Vagina (tissue), 2 donors: ENCODE measurements around the gene INHBB. TPM values are rescaled to one million over a fixed set of nuclear protein-coding genes. Genes with fewer than 3 reads are reported as not detected.

Experiments used
- DNase-seq, 2 donors: peaks; one replicate each; pipeline ENCODE4 v3.0.0-alpha.2; 2017; ENCODE audit errors: extremely low spot score in 2 of 2
- H3K27ac ChIP-seq: fragments of 200-600 bp; sonication (generic); one replicate; pipeline ENCODE4 v1.5.1; 2019
- H3K27me3 ChIP-seq: fragments of 200-600 bp; sonication (generic); one replicate; pipeline ENCODE4 v1.5.1; 2019
- H3K36me3 ChIP-seq, 2 donors: fragments of 200-600 bp; sonication (generic); one replicate each; pipeline ENCODE4 v1.5.1; 2017 to 2019
- H3K4me1 ChIP-seq: fragments of 200-600 bp; sonication (generic); one replicate; pipeline ENCODE4 v1.5.1; 2019
- H3K4me3 ChIP-seq, 2 donors: fragments of 200-600 bp; sonication (generic); 1 replicate in 1 of 2; 2 replicates in 1 of 2; pipeline ENCODE4 v1.5.1; 2016 to 2019
- H3K9me3 ChIP-seq: fragments of 200-600 bp; sonication (generic); one replicate; pipeline ENCODE4 v1.5.1; 2019
- POLR2A ChIP-seq, 2 donors: fragments of 450-650 bp; IDR thresholded peaks; one replicate each; pipeline ENCODE4 v1.6.1; 2017; ENCODE audit warnings: antibody characterized with exemption in 2 of 2, mild to moderate bottlenecking in 2 of 2, moderate library complexity in 2 of 2
- POLR2AphosphoS5 ChIP-seq, 2 donors: sonication (generic); formaldehyde crosslinking; IDR thresholded peaks; one replicate each; pipeline ENCODE4 v1.9.0; 2017; ENCODE audit warnings: antibody characterized with exemption in 2 of 2, mild to moderate bottlenecking in 2 of 2, low read depth in 1 of 2; ENCODE audit not compliant: insufficient read depth in 1 of 2
- intact Hi-C: fragments of 100-400 bp; cut with DNase I; formaldehyde crosslinking; loops from one replicate; pipeline ENCODE4 v1.15.1; 2023
- total RNA-seq: library from RNA; depleted of rRNA; stranded (reverse); fragments of >200 nt; gene quantifications from one replicate; pipeline ENCODE4 v1.2.3, GENCODE V29; 2016
- TF ChIP-seq, protein P1 (sequence below), 3 experiments: fragments of 450-650 bp in 2 of 3; fragments of 200-600 bp in 1 of 3; sonication (generic) in 1 of 3; IDR thresholded peaks; one replicate each; pipeline ENCODE4 v1.5.1; 2017 to 2019; ENCODE audit warnings: antibody characterized with exemption in 3 of 3, mild to moderate bottlenecking in 2 of 3, moderate library complexity in 2 of 3

INHBB gene
- total RNA-seq, 1 donor from 2014 or later = 19.4 TPM

- no peak for DNase-seq
- peaks cover 4% of the 10 kb centered on the region for H3K4me1 ChIP-seq
- TF ChIP-seq POLR2AphosphoS5 (IDR thresholded peaks at IDR 0.05; ENCODE audit: insufficient read depth in 1 of 2, low read depth in 1 of 2) (no peak), POLR2A (IDR thresholded peaks at IDR 0.05) (no peak)
- TF ChIP-seq, protein P1, sequence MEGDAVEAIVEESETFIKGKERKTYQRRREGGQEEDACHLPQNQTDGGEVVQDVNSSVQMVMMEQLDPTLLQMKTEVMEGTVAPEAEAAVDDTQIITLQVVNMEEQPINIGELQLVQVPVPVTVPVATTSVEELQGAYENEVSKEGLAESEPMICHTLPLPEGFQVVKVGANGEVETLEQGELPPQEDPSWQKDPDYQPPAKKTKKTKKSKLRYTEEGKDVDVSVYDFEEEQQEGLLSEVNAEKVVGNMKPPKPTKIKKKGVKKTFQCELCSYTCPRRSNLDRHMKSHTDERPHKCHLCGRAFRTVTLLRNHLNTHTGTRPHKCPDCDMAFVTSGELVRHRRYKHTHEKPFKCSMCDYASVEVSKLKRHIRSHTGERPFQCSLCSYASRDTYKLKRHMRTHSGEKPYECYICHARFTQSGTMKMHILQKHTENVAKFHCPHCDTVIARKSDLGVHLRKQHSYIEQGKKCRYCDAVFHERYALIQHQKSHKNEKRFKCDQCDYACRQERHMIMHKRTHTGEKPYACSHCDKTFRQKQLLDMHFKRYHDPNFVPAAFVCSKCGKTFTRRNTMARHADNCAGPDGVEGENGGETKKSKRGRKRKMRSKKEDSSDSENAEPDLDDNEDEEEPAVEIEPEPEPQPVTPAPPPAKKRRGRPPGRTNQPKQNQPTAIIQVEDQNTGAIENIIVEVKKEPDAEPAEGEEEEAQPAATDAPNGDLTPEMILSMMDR (IDR thresholded peaks at IDR 0.05) = no peak
- intact Hi-C loops = no loop called here
- no peaks in the 10 kb centered on the region for H3K36me3 ChIP-seq
- no peak overlapping the region for H3K4me3 ChIP-seq
- no peak overlapping the region for H3K27ac ChIP-seq
- no peaks in the 10 kb centered on the region for H3K9me3 ChIP-seq
- H3K27me3 ChIP-seq = no peaks in the 10 kb centered on the region
Observed at GRCh38 chr2:120391911-120392665, 46.2 kb downstream of the INHBB start.

- Histone ChIP-seq H3K4me1 (peaks cover 4% of the 10 kb centered on the region), H3K27me3 (no peaks in the 10 kb centered on the region), H3K27ac (no peak overlapping the region), H3K36me3 (no peaks in the 10 kb centered on the region), H3K4me3 (no peak overlapping the region), H3K9me3 (no peaks in the 10 kb centered on the region)
- TF ChIP-seq, protein P1 (IDR thresholded peaks at IDR 0.05) = no peak
- no peak for TF ChIP-seq POLR2A (IDR thresholded peaks at IDR 0.05)
- no peak for TF ChIP-seq POLR2AphosphoS5 (IDR thresholded peaks at IDR 0.05; ENCODE audit: insufficient read depth in 1 of 2, low read depth in 1 of 2)
- no peak for DNase-seq
- intact Hi-C loops = no loop called here
Observed at GRCh38 chr2:120392923-120393322, 47.0 kb downstream of the INHBB start.

DNA sequence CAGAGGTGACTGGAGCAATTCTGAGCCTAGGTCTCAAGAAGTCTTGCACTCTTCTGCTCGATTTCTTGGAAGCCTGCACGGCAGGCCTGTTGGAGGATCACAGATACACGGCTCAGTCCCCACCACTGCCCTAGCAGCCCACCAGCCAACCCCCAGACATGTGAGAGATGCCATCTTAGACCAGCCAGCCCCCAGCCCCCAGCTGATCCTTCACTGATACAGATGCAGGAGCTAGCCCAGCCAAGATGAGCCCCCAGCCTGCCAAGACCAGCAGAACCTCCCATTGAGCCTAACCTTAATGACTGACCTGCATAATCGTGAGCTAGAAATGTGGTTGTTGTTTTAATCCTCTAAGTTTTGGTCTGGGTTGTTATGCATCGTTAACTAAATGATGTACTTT is 47.5 kb downstream of the INHBB start:
- H3K4me1 ChIP-seq = peaks cover 4% of the 10 kb centered on the region
- H3K27me3 ChIP-seq = no peaks in the 10 kb centered on the region
- TF ChIP-seq POLR2AphosphoS5 (IDR thresholded peaks at IDR 0.05; ENCODE audit: insufficient read depth in 1 of 2, low read depth in 1 of 2) (no peak), POLR2A (IDR thresholded peaks at IDR 0.05) (no peak)
- TF ChIP-seq, protein P1 (IDR thresholded peaks at IDR 0.05) = no peak
- no peak overlapping the region for H3K27ac ChIP-seq
- no peak overlapping the region for H3K4me3 ChIP-seq
- intact Hi-C loops = no loop called here
- no peaks in the 10 kb centered on the region for H3K9me3 ChIP-seq
- no peak for DNase-seq
- H3K36me3 ChIP-seq = no peaks in the 10 kb centered on the region

DNA sequence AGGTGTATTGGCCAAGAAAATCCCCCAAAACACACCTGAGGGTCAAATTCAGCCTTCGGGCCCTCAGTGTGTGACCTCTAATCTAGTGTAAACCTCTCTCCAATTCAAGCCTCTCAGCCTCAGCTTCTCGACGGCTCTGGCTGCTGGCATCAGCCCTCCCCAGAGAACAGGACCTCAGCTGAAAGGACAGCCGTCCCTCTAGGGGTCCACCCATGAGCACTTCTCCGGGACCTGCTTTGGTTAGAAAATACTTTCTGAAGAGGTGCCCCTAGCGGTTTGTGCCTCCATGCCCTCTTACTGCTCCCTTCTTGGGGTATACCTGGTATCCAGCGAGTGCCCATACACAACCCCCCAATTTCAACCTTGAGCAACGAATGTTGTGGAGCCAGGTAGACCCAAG is 48.8 kb downstream of the INHBB start:
- H3K27me3 ChIP-seq = no peaks in the 10 kb centered on the region

More for the DNA sequence above, 48.8 kb downstream of the INHBB start:
- DNase-seq = no peak
- TF ChIP-seq, protein P1 (IDR thresholded peaks at IDR 0.05) = no peak
- TF ChIP-seq POLR2A (IDR thresholded peaks at IDR 0.05) (no peak), POLR2AphosphoS5 (IDR thresholded peaks at IDR 0.05; ENCODE audit: insufficient read depth in 1 of 2, low read depth in 1 of 2) (no peak)
- Histone ChIP-seq H3K9me3 (no peaks in the 10 kb centered on the region), H3K4me3 (no peak overlapping the region), H3K36me3 (no peaks in the 10 kb centered on the region), H3K27ac (no peak overlapping the region), H3K4me1 (peaks cover 4% of the 10 kb centered on the region)
- intact Hi-C loops = no loop called here
